Endothelial cell of umbilical vein (primary cell): ENCODE data around the gene SLC25A29. TPM values are rescaled to one million over a fixed set of nuclear protein-coding genes. Genes with fewer than 3 reads are reported as not detected.
"Not testable (repeated sequence)": the region's sequence is repeated elsewhere in the genome, so short reads cannot be mapped to it uniquely, and the experiment has no call there.

ENCODE experiments used
- BruUV-seq: library from RNA; stranded (reverse); fragments of 400-500 nt; replicated peaks from 2 replicates; lab custom pipeline; 2021; lab: Mats Ljungman, UMichigan
- CTCF ChIA-PET: fragments of 300-600, 350-600 bp; sonication (Branson Sonifier 250); formaldehyde crosslinking; loops from one replicate; lab custom pipeline; 2021; ENCODE audit warnings: antibody characterized with exemption, inconsistent platforms; lab: Charles Lee
- POLR2A ChIA-PET: fragments of 300-600, 350-600 bp; sonication (Branson Sonifier 250); formaldehyde crosslinking; loops from one replicate; lab custom pipeline; 2021; ENCODE audit warnings: antibody characterized with exemption, inconsistent platforms; lab: Charles Lee
- DNase-seq: peaks from one replicate; pipeline ENCODE4 v3.0.0-alpha.2; 2011; ENCODE audit warnings: low read depth, low spot score
- FAIRE-seq: peaks from 2 replicates; lab custom pipeline; 2011; peaks lifted over from hg19 to GRCh38; lab: Jason Lieb, UNC
- H2AFZ ChIP-seq: 2 replicates; pipeline ENCODE4 v1.6.0; 2012; ENCODE audit warnings: low read depth, low read length, control low read depth, inconsistent platforms
- H3K27ac ChIP-seq: 2 replicates; pipeline ENCODE4 v1.5.1; 2011; ENCODE audit warnings: low read depth, mild to moderate bottlenecking, control low read depth, low read length, moderate library complexity; ENCODE audit not compliant: insufficient read depth
- H3K27me3 ChIP-seq, 2 experiments: 2 replicates each; pipeline versions ENCODE4 v1.6.0 to v1.6.1; 2011; ENCODE audit warnings: low read length in 2 of 2, mixed read lengths in 1 of 2; ENCODE audit not compliant: control insufficient read depth in 2 of 2, insufficient read depth in 2 of 2
- H3K36me3 ChIP-seq, 2 experiments: 2 replicates in 1 of 2; 3 replicates in 1 of 2; pipeline ENCODE4 v1.5.1; 2011; ENCODE audit warnings: low read length in 2 of 2, mild to moderate bottlenecking in 1 of 2, moderate library complexity in 1 of 2; ENCODE audit not compliant: control insufficient read depth in 2 of 2, insufficient read depth in 2 of 2; ENCODE audit errors: extremely low read depth in 1 of 2
- H3K4me1 ChIP-seq: 3 replicates; pipeline ENCODE4 v1.5.1; 2011; ENCODE audit warnings: mild to moderate bottlenecking, low read length; ENCODE audit not compliant: control insufficient read depth, insufficient read depth; ENCODE audit errors: extremely low read depth
- H3K4me2 ChIP-seq: 2 replicates; pipeline ENCODE4 v1.6.1; 2011; ENCODE audit warnings: low read length, control low read depth, mixed read lengths; ENCODE audit not compliant: insufficient read depth
- H3K4me3 ChIP-seq, 3 experiments: fragments of 200-600 bp in 1 of 3; sonication (generic), shearing (Covaris generic) in 1 of 3; replicated peaks in 1 of 3; 2 replicates each; pipeline ENCODE4 v1.5.1; 2011 to 2016; ENCODE audit warnings: control low read depth in 3 of 3, low read length in 3 of 3, mild to moderate bottlenecking in 2 of 3, inconsistent platforms in 1 of 3, low read depth in 1 of 3, moderate library complexity in 1 of 3; ENCODE audit not compliant: insufficient read depth in 1 of 3
- H3K79me2 ChIP-seq: 2 replicates; pipeline ENCODE4 v1.6.0; 2012; ENCODE audit warnings: low read length, inconsistent platforms; ENCODE audit not compliant: control insufficient read depth, insufficient read depth
- H3K9ac ChIP-seq: replicated peaks from 2 replicates; pipeline ENCODE3; 2011; ENCODE audit warnings: low read length, control low read depth; ENCODE audit not compliant: insufficient read depth; ENCODE audit errors: extremely low read depth
- H3K9me1 ChIP-seq: replicated peaks from 3 replicates; pipeline ENCODE4 v1.6.0; 2011; ENCODE audit warnings: mild to moderate bottlenecking, low read length; ENCODE audit not compliant: control insufficient read depth, insufficient read depth; ENCODE audit errors: extremely low read depth
- H3K9me3 ChIP-seq: replicated peaks from 2 replicates; pipeline ENCODE4 v1.5.1; 2012; ENCODE audit warnings: low read length, inconsistent platforms; ENCODE audit not compliant: control insufficient read depth, insufficient read depth
- H4K20me1 ChIP-seq: replicated peaks from 2 replicates; pipeline ENCODE3; 2011; ENCODE audit warnings: mild to moderate bottlenecking, low read length; ENCODE audit not compliant: control insufficient read depth, insufficient read depth; ENCODE audit errors: extremely low read depth
- EZH2 ChIP-seq: IDR thresholded peaks from 2 replicates; pipeline ENCODE4 v1.6.1; 2012; ENCODE audit warnings: borderline replicate concordance, low read depth, mild to moderate bottlenecking, moderate library complexity, low read length, inconsistent platforms; ENCODE audit not compliant: severe bottlenecking
- FOS ChIP-seq: IDR thresholded peaks from 2 replicates; pipeline ENCODE4 v1.6.1; 2011; ENCODE audit warnings: mild to moderate bottlenecking, low read length, moderate library complexity, borderline replicate concordance; ENCODE audit not compliant: insufficient read depth
- POLR2A ChIP-seq: IDR thresholded peaks from 2 replicates; pipeline ENCODE4 v1.6.1; 2012; ENCODE audit warnings: low read depth, mild to moderate bottlenecking, control low read depth, low read length
- dilution Hi-C: fragments of 300-500 bp; cut with MboI; formaldehyde crosslinking; loops from one replicate; pipeline ENCODE4 v1.15.0; 2019; ENCODE audit warnings: low sequenced_read_pairs; ENCODE audit not compliant: extremely low pct_ligation_motif_present
- intact Hi-C: fragments of 100-400 bp; cut with micrococcal nuclease; formaldehyde crosslinking; loops from one replicate; pipeline ENCODE4 v1.10.0; 2022
- polyA plus RNA-seq, 4 experiments: library from polyadenylated mRNA; depleted of rRNA in 3 of 4; stranded (reverse) in 3 of 4; unstranded in 1 of 4; fragments of >200 nt; gene quantifications; 2 replicates each; pipeline versions ENCODE4 v1.2.1 to v1.2.3, GENCODE V29; 2011 to 2012; ENCODE audit warnings: missing spikeins in 1 of 4
- total RNA-seq: library from RNA; stranded (reverse); gene quantifications from 2 replicates; pipeline ENCODE4 v1.2.3, GENCODE V29; 2021

Gene SLC25A29
- total and polyA plus RNA-seq, 2 donors (not counting 3 experiments of a cell fraction or from before 2014, with no cell fraction given) = 132 to 154 TPM

DNA sequence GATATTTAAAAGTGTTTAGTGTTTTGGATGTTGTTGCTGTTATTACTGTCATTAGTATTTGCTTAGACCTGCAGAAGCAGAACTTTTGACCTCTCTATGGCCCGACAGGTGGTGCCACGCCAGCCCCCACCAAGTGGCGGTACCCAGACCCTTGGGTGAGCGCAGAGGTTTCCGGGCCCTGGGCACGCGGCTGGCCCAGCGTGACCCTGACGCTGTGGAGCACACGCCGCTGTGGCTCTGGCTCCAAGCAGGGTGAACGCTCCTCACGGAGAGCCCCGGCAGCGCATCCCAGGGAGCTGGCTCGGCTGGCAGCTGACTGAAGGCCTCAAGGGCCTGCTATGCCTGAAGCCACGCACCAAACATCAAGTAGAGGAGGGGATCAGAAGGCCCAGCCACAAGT, 39.5 kb upstream of the SLC25A29 start:
- Histone ChIP-seq H4K20me1 (no peaks in the 10 kb centered on the region), H3K9me1 (no peaks in the 10 kb centered on the region), H3K27me3 (no peaks in the 10 kb centered on the region), H3K4me3 (no peak overlapping the region), H3K79me2 (no peaks in the 10 kb centered on the region), H3K4me2 (no peak overlapping the region), H2AFZ (no peak overlapping the region), H3K9ac (no peak overlapping the region), H3K9me3 (no peaks in the 10 kb centered on the region), H3K27ac (no peak overlapping the region), H3K36me3 (peaks cover 10 to 44% of the 10 kb centered on the region in 2 experiments), H3K4me1 (peaks cover 11% of the 10 kb centered on the region)
- TF ChIP-seq POLR2A = no peak
- TF ChIP-seq EZH2 = no peak
- no peak for TF ChIP-seq FOS
- ChIA-PET CTCF (no interaction called here), POLR2A (no interaction called here)
- BruUV-seq = no TSS peak
- intact Hi-C loops = no loop called here
- dilution Hi-C loops = no loop called here
- FAIRE-seq (no peak), DNase-seq (no peak)

DNA sequence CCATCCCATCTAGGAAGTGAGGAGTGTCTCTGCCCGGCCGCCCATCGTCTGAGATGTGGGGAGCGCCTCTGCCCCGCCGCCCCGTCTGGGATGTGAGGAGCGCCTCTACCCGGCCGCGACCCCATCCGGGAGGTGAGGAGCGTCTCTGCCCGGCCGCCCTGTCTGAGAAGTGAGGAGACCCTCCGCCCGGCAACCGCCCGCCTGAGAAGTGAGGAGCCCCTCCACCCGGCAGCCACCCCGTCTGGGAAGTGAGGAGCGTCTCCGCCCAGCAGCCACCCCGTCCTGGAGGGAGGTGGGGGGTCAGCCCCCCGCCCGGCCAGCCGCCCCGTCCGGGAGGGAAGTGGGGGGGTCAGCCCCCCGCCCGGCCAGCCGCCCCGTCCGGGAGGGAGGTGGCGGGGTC, 38.4 kb upstream of the SLC25A29 start:
- H3K4me3 ChIP-seq, H3K27ac ChIP-seq, H3K27me3 ChIP-seq, BruUV-seq, CTCF ChIA-PET, H4K20me1 ChIP-seq, H3K9me3 ChIP-seq, H3K79me2 ChIP-seq, intact Hi-C loops, DNase-seq, H3K9me1 ChIP-seq, H3K9ac ChIP-seq, dilution Hi-C loops, H3K4me2 ChIP-seq, POLR2A ChIA-PET, H2AFZ ChIP-seq, FAIRE-seq: not testable (repeated sequence)
- Histone ChIP-seq H3K4me1 (peaks cover 14% of the 10 kb centered on the region), H3K36me3 (peaks cover 12 to 51% of the 10 kb centered on the region in 2 experiments)

DNA sequence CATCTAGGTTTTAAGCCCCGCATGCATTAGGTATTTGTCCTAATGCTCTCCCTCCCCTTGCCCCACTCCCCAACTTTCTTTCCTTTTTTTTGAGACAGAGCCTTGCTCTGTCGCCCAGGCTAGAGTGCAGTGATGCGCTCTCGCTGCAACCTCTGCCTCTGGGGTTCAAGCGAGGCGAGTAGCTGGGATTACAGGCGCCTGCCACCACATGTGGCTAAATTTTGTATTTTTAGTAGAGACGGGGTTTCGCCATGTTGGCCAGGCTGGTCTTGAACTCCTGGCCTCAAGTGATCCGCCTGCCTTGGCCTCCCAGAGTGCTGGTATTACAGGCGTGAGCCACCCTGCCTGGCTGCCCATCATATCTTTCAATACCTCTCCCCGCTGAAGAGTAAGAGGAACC, 36.6 kb upstream of the SLC25A29 start:
- BruUV-seq, H3K27me3 ChIP-seq, H3K4me2 ChIP-seq, H3K79me2 ChIP-seq, H3K9me1 ChIP-seq, CTCF ChIA-PET, H3K9ac ChIP-seq, dilution Hi-C loops, H4K20me1 ChIP-seq, intact Hi-C loops, DNase-seq, H3K4me3 ChIP-seq, H3K9me3 ChIP-seq, H2AFZ ChIP-seq, POLR2A ChIA-PET, FAIRE-seq: not testable (repeated sequence)
- H3K36me3 ChIP-seq = peaks cover 10 to 41% of the 10 kb centered on the region in 2 experiments
- peak overlapping the region; percentile 17 for H3K27ac ChIP-seq
- H3K4me1 ChIP-seq = peaks cover 14% of the 10 kb centered on the region
